ENCODE measurements around the gene CCDC9.

DNA sequence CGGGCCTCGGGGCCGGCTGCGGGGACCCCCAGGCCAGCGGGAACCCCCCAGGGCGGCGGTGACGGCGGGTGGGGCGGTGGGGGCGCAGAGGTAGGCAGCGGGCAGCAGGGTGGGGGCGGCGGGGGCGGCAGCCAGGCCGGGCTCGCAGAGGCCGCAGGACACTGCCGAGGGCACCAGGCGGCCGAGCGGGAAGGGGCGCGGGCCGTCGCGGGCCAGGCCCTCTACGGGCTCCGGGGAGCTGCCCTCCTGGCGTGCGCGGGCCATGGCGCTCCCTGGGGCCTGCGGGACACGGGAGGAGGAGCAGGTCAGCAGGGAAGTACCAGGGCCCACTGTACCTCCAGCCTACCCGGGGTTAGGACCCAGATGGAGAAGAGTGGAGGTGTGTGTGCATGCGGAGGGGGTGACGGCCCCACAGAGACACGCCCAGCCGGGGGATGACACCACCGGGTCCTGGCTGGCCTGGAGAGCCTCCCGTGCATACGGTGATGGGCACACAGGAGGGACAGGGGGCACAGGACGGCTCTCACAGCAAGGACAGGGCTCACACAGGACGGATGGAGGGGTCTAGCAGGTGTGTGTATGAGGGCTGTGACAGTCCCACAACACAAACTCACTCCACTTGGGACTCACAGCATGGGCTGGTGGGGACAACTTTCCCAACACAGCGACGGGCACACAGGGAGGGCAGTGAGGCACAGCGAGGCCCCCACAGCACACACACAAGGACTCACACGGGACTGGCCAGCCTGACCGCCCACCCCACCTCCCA, 28.0 kb upstream of the CCDC9 start:
- TF ChIP-seq ARNTL (CRISPR knock-in tag; IDR thresholded peaks at IDR 0.05; ENCODE audit: borderline replicate concordance, low read depth), result no peak
- TF ChIP-seq ZFP30 (CRISPR knock-in tag; IDR thresholded peaks at IDR 0.05), result no peak
- TF ChIP-seq, protein P1, sequence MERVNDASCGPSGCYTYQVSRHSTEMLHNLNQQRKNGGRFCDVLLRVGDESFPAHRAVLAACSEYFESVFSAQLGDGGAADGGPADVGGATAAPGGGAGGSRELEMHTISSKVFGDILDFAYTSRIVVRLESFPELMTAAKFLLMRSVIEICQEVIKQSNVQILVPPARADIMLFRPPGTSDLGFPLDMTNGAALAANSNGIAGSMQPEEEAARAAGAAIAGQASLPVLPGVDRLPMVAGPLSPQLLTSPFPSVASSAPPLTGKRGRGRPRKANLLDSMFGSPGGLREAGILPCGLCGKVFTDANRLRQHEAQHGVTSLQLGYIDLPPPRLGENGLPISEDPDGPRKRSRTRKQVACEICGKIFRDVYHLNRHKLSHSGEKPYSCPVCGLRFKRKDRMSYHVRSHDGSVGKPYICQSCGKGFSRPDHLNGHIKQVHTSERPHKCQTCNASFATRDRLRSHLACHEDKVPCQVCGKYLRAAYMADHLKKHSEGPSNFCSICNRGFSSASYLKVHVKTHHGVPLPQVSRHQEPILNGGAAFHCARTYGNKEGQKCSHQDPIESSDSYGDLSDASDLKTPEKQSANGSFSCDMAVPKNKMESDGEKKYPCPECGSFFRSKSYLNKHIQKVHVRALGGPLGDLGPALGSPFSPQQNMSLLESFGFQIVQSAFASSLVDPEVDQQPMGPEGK (CRISPR knock-in tag; IDR thresholded peaks at IDR 0.05; ENCODE audit: borderline replicate concordance), result no peak
- TF ChIP-seq TOX (CRISPR knock-in tag; IDR thresholded peaks at IDR 0.05; ENCODE audit: borderline replicate concordance), result no peak
- no peak for TF ChIP-seq RARB (CRISPR knock-in tag; IDR thresholded peaks at IDR 0.05)
- no peak for TF ChIP-seq PPARA (CRISPR knock-in tag; IDR thresholded peaks at IDR 0.05; ENCODE audit: borderline replicate concordance)
- no peak for TF ChIP-seq BACH2 (CRISPR knock-in tag; IDR thresholded peaks at IDR 0.05; ENCODE audit: borderline replicate concordance)
- TF ChIP-seq GLIS3 (CRISPR knock-in tag; IDR thresholded peaks at IDR 0.05), result no peak
- TF ChIP-seq ZC3H10 (CRISPR knock-in tag; IDR thresholded peaks at IDR 0.05), result no peak
- TF ChIP-seq, protein P2, sequence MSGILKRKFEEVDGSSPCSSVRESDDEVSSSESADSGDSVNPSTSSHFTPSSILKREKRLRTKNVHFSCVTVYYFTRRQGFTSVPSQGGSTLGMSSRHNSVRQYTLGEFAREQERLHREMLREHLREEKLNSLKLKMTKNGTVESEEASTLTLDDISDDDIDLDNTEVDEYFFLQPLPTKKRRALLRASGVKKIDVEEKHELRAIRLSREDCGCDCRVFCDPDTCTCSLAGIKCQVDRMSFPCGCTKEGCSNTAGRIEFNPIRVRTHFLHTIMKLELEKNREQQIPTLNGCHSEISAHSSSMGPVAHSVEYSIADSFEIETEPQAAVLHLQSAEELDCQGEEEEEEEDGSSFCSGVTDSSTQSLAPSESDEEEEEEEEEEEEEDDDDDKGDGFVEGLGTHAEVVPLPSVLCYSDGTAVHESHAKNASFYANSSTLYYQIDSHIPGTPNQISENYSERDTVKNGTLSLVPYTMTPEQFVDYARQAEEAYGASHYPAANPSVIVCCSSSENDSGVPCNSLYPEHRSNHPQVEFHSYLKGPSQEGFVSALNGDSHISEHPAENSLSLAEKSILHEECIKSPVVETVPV (CRISPR knock-in tag; IDR thresholded peaks at IDR 0.05), result no peak
- TF ChIP-seq ZNF8 (CRISPR knock-in tag; IDR thresholded peaks at IDR 0.05), result no peak
- TF ChIP-seq, protein P3, sequence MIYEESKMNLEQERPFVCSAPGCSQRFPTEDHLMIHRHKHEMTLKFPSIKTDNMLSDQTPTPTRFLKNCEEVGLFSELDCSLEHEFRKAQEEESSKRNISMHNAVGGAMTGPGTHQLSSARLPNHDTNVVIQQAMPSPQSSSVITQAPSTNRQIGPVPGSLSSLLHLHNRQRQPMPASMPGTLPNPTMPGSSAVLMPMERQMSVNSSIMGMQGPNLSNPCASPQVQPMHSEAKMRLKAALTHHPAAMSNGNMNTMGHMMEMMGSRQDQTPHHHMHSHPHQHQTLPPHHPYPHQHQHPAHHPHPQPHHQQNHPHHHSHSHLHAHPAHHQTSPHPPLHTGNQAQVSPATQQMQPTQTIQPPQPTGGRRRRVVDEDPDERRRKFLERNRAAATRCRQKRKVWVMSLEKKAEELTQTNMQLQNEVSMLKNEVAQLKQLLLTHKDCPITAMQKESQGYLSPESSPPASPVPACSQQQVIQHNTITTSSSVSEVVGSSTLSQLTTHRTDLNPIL (CRISPR knock-in tag; IDR thresholded peaks at IDR 0.05; ENCODE audit: low read depth), result no peak

Data from SK-N-SH treated with all-trans-retinoic acid at 6 μM for 48 hours (cell line).